WTC11 (cell line): ENCODE data around the gene CISD2.

Experiments used
- ATF3 ChIP-seq: sonication (generic); formaldehyde crosslinking; conservative IDR thresholded peaks from 2 replicates; pipeline ENCODE4 v1.8.1; 2022; ENCODE audit warnings: mild to moderate bottlenecking, missing genetic modification reagents
- CREB1 ChIP-seq: sonication (generic); formaldehyde crosslinking; IDR thresholded peaks from 2 replicates; pipeline ENCODE4 v1.8.0; 2023; ENCODE audit warnings: mild to moderate bottlenecking, missing genetic modification reagents
- ELF4 ChIP-seq: sonication (generic); formaldehyde crosslinking; IDR thresholded peaks from 2 replicates; pipeline ENCODE4 v1.8.1; 2022; ENCODE audit warnings: low read depth, mild to moderate bottlenecking, moderate library complexity, missing genetic modification reagents
- ETV6 ChIP-seq: sonication (generic); formaldehyde crosslinking; IDR thresholded peaks from 2 replicates; pipeline ENCODE4 v1.8.1; 2022; ENCODE audit warnings: mild to moderate bottlenecking, missing genetic modification reagents
- SP1 ChIP-seq: sonication (generic); formaldehyde crosslinking; conservative IDR thresholded peaks from 2 replicates; pipeline ENCODE4 v1.8.1; 2022; ENCODE audit warnings: missing genetic modification reagents
- ZNF416 ChIP-seq: fragments of 250-450 bp; sonication (Bioruptor Pico); IDR thresholded peaks from 2 replicates; pipeline ENCODE4 v1.9.0; 2021; ENCODE audit warnings: mild to moderate bottlenecking, inconsistent platforms
- TF ChIP-seq, protein P1 (sequence below): fragments of 200-600 bp; IDR thresholded peaks from 2 replicates; pipeline ENCODE4 v1.8.0; 2022; ENCODE audit warnings: antibody characterized with exemption

DNA sequence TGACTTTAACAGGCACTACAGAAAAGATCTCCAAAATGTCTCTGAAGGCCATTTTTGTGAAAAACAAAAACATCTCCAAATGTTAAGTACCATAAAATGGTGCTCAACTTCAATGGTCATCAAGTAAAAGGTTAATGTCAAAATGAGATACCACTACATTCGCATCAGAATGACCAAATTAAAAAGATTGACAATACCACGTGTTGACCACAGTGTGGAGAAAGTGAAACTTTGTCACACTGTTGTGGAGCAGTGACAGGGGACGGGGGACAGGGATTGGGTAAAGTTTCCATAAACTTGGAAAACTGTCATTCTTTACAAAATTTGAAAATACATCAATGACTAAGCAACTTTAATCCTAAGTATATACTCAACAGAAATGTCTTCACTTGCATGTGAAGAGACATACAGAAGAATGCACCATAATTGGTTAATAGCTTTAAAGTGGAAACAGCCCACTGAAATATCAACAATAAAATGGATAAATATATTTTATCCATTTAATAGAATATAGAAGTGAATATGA lies 19.1 kb upstream of the CISD2 start:
- TF ChIP-seq, protein P1, sequence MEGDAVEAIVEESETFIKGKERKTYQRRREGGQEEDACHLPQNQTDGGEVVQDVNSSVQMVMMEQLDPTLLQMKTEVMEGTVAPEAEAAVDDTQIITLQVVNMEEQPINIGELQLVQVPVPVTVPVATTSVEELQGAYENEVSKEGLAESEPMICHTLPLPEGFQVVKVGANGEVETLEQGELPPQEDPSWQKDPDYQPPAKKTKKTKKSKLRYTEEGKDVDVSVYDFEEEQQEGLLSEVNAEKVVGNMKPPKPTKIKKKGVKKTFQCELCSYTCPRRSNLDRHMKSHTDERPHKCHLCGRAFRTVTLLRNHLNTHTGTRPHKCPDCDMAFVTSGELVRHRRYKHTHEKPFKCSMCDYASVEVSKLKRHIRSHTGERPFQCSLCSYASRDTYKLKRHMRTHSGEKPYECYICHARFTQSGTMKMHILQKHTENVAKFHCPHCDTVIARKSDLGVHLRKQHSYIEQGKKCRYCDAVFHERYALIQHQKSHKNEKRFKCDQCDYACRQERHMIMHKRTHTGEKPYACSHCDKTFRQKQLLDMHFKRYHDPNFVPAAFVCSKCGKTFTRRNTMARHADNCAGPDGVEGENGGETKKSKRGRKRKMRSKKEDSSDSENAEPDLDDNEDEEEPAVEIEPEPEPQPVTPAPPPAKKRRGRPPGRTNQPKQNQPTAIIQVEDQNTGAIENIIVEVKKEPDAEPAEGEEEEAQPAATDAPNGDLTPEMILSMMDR, result no peak
- TF ChIP-seq ATF3 (CRISPR knock-in tag), result no peak
- no peak for TF ChIP-seq ETV6 (CRISPR knock-in tag)
- no peak for TF ChIP-seq ELF4 (CRISPR knock-in tag)
- TF ChIP-seq SP1 (CRISPR knock-in tag), result no peak
- no peak for TF ChIP-seq ZNF416
- TF ChIP-seq CREB1, result no peak
